Neural cell (in vitro differentiated cells): ENCODE results near the gene SRRM2. TPM values are rescaled to one million over a fixed set of nuclear protein-coding genes. Genes with fewer than 3 reads are reported as not detected.

Source experiments
- H2AFZ ChIP-seq: fragments of 200-600, 300-800 bp; sonication (generic), shearing (Covaris generic); 2 replicates; pipeline ENCODE4 v1.6.0; 2014; ENCODE audit warnings: low read depth, mild to moderate bottlenecking, antibody characterized with exemption, low read length, moderate library complexity
- H3F3A ChIP-seq: fragments of 200-600 bp; shearing (Covaris generic); 2 replicates; pipeline ENCODE4 v1.6.1; 2016; ENCODE audit warnings: mild to moderate bottlenecking, moderate library complexity, mixed read lengths, antibody characterized with exemption, low read length; ENCODE audit not compliant: insufficient read depth, poor library complexity, severe bottlenecking
- H3K27ac ChIP-seq: fragments of 200-600, 300-800 bp; sonication (generic), shearing (Covaris generic); 2 replicates; pipeline ENCODE4 v1.5.1; 2014; ENCODE audit warnings: mild to moderate bottlenecking, low read length, moderate library complexity
- H3K27me3 ChIP-seq: fragments of 300-800, 200-600 bp; sonication (generic), shearing (Covaris generic); 2 replicates; pipeline ENCODE4 v1.6.0; 2014; ENCODE audit warnings: mild to moderate bottlenecking, low read depth, low read length, moderate library complexity; ENCODE audit not compliant: insufficient read depth
- H3K36me3 ChIP-seq: fragments of 300-800, 200-600 bp; sonication (generic), shearing (Covaris generic); 2 replicates; pipeline ENCODE4 v1.5.1; 2014; ENCODE audit warnings: mild to moderate bottlenecking, antibody characterized with exemption, low read length, moderate library complexity; ENCODE audit not compliant: insufficient read depth
- H3K4me2 ChIP-seq: fragments of 300-800, 200-600 bp; sonication (generic), shearing (Covaris generic); 2 replicates; pipeline ENCODE4 v1.6.0; 2014; ENCODE audit warnings: mild to moderate bottlenecking, low read length
- H3K4me3 ChIP-seq: fragments of 300-800, 200-600 bp; sonication (generic), shearing (Covaris generic); 2 replicates; pipeline ENCODE4 v1.5.1; 2014; ENCODE audit warnings: mild to moderate bottlenecking, low read length, moderate library complexity
- H3K79me2 ChIP-seq: fragments of 200-600 bp; shearing (Covaris generic); replicated peaks from 2 replicates; pipeline ENCODE4 v1.6.0; 2014; ENCODE audit warnings: mild to moderate bottlenecking, low read length, moderate library complexity; ENCODE audit not compliant: insufficient read depth
- H3K9ac ChIP-seq: fragments of 300-800, 200-600 bp; sonication (generic), shearing (Covaris generic); 2 replicates; pipeline ENCODE4 v1.6.1; 2016; ENCODE audit warnings: mild to moderate bottlenecking, low read length, mixed read lengths
- H3K9me2 ChIP-seq: fragments of 200-600 bp; shearing (Covaris generic); 2 replicates; pipeline ENCODE4 v1.6.1; 2016; ENCODE audit warnings: mild to moderate bottlenecking, low read length, mixed read lengths; ENCODE audit not compliant: insufficient read depth
- H3K9me3 ChIP-seq: fragments of 200-600, 300-800 bp; sonication (generic), shearing (Covaris generic); 2 replicates; pipeline ENCODE4 v1.6.1; 2016; ENCODE audit warnings: mild to moderate bottlenecking, mixed run types, low read length, moderate library complexity, mixed read lengths
- H4K20me1 ChIP-seq: fragments of 200-600 bp; shearing (Covaris generic); 2 replicates; pipeline ENCODE4 v1.6.1; 2016; ENCODE audit warnings: mild to moderate bottlenecking, mixed run types; ENCODE audit not compliant: insufficient read depth
- EP300 ChIP-seq: fragments of 450-650 bp; conservative IDR thresholded peaks from 2 replicates; pipeline ENCODE4 v1.6.1; 2014; ENCODE audit warnings: antibody characterized with exemption, mild to moderate bottlenecking, moderate library complexity; ENCODE audit not compliant: poor library complexity, severe bottlenecking
- EZH2 ChIP-seq: fragments of 200-600, 300-800 bp; shearing (Covaris generic), sonication (generic); IDR thresholded peaks from 2 replicates; pipeline ENCODE4 v1.6.1; 2014; ENCODE audit warnings: antibody characterized with exemption, low read length, borderline replicate concordance, mild to moderate bottlenecking; ENCODE audit not compliant: insufficient read depth, poor library complexity, severe bottlenecking
- MXI1 ChIP-seq: fragments of 450-650 bp; conservative IDR thresholded peaks from 2 replicates; pipeline ENCODE4 v1.6.1; 2014; ENCODE audit warnings: antibody characterized with exemption, mild to moderate bottlenecking; ENCODE audit not compliant: poor library complexity, severe bottlenecking
- POLR2AphosphoS5 ChIP-seq: IDR thresholded peaks from 2 replicates; pipeline ENCODE4 v1.6.1; 2012
- RAD21 ChIP-seq: fragments of 450-650 bp; conservative IDR thresholded peaks from 2 replicates; pipeline ENCODE4 v1.6.1; 2014; ENCODE audit warnings: antibody characterized with exemption, mild to moderate bottlenecking, moderate library complexity
- SMC3 ChIP-seq: fragments of 450-650 bp; conservative IDR thresholded peaks from 2 replicates; pipeline ENCODE4 v1.6.1; 2014; ENCODE audit warnings: antibody characterized with exemption, mild to moderate bottlenecking, moderate library complexity; ENCODE audit not compliant: poor library complexity
- TAF1 ChIP-seq: IDR thresholded peaks from 2 replicates; pipeline ENCODE4 v1.6.1; 2012; ENCODE audit warnings: low read depth
- polyA plus RNA-seq: library from polyadenylated mRNA; depleted of rRNA; stranded (reverse); fragments of >200 nt; gene quantifications from 2 replicates; pipeline ENCODE4 v1.2.3, GENCODE V29; 2014
- TF ChIP-seq, protein P1 (sequence below): IDR thresholded peaks from 2 replicates; pipeline ENCODE4 v1.6.1; 2012; ENCODE audit warnings: borderline replicate concordance
- TF ChIP-seq, protein P2 (sequence below): fragments of 450-650 bp; IDR thresholded peaks from 2 replicates; pipeline ENCODE4 v1.5.1; 2014; ENCODE audit warnings: antibody characterized with exemption, mild to moderate bottlenecking, moderate library complexity; ENCODE audit not compliant: poor library complexity, severe bottlenecking

The SRRM2 gene
- polyA plus RNA-seq, 1 donor from 2014 or later: 40.0 TPM

DNA sequence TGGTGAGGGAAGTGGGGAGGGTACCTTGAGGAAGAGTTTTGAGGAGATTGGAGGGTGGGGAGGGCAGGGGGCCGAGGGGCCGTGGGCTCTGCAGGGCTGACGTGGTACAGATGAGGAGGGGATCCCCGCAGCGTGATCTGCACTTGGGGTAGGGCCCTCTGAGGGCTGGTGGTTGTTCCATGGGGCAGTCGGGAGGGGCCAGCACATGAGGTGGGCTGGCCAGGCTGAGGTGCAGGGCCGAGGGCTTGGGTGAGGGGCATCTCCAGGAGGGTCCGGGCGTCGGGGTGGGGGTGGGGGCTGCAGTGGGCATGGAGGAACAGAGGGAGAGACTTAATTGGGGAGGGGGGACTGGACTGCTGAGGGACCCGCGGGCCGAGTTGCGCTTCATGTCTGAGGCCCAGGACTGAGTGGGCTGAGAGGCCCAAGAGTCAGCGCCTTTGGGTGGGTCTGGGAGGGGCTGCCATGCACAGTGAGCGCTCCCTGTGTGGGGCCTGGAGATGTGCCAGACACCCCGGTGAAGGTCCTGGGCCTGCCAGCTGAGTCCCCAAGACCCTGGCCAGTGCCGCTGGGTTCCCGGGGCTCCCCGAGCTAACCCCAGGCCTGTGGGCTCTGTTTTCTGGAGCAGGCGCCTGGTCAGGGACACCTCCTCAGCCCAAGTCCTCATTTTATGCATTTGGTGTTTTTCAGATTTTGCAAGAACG, 45.7 kb upstream of the SRRM2 start:
- no peak overlapping the region for H2AFZ ChIP-seq
- no peaks in the 10 kb centered on the region for H3K27me3 ChIP-seq
- no peak overlapping the region for H3K9ac ChIP-seq
- H3K9me2 ChIP-seq: no peaks in the 10 kb centered on the region
- no peaks in the 10 kb centered on the region for H3K9me3 ChIP-seq
- no peaks in the 10 kb centered on the region for H3K36me3 ChIP-seq
- TF ChIP-seq MXI1 (no peak), TAF1 (no peak), RAD21 (no peak), SMC3 (no peak), POLR2AphosphoS5 (no peak), EZH2 (no peak), EP300 (no peak)
- TF ChIP-seq, protein P1, sequence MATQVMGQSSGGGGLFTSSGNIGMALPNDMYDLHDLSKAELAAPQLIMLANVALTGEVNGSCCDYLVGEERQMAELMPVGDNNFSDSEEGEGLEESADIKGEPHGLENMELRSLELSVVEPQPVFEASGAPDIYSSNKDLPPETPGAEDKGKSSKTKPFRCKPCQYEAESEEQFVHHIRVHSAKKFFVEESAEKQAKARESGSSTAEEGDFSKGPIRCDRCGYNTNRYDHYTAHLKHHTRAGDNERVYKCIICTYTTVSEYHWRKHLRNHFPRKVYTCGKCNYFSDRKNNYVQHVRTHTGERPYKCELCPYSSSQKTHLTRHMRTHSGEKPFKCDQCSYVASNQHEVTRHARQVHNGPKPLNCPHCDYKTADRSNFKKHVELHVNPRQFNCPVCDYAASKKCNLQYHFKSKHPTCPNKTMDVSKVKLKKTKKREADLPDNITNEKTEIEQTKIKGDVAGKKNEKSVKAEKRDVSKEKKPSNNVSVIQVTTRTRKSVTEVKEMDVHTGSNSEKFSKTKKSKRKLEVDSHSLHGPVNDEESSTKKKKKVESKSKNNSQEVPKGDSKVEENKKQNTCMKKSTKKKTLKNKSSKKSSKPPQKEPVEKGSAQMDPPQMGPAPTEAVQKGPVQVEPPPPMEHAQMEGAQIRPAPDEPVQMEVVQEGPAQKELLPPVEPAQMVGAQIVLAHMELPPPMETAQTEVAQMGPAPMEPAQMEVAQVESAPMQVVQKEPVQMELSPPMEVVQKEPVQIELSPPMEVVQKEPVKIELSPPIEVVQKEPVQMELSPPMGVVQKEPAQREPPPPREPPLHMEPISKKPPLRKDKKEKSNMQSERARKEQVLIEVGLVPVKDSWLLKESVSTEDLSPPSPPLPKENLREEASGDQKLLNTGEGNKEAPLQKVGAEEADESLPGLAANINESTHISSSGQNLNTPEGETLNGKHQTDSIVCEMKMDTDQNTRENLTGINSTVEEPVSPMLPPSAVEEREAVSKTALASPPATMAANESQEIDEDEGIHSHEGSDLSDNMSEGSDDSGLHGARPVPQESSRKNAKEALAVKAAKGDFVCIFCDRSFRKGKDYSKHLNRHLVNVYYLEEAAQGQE: no peak
- TF ChIP-seq, protein P2, sequence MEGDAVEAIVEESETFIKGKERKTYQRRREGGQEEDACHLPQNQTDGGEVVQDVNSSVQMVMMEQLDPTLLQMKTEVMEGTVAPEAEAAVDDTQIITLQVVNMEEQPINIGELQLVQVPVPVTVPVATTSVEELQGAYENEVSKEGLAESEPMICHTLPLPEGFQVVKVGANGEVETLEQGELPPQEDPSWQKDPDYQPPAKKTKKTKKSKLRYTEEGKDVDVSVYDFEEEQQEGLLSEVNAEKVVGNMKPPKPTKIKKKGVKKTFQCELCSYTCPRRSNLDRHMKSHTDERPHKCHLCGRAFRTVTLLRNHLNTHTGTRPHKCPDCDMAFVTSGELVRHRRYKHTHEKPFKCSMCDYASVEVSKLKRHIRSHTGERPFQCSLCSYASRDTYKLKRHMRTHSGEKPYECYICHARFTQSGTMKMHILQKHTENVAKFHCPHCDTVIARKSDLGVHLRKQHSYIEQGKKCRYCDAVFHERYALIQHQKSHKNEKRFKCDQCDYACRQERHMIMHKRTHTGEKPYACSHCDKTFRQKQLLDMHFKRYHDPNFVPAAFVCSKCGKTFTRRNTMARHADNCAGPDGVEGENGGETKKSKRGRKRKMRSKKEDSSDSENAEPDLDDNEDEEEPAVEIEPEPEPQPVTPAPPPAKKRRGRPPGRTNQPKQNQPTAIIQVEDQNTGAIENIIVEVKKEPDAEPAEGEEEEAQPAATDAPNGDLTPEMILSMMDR: no peak
- no peak overlapping the region for H3K4me2 ChIP-seq
- no peaks in the 10 kb centered on the region for H4K20me1 ChIP-seq
- no peak overlapping the region for H3K27ac ChIP-seq
- H3F3A ChIP-seq: no peaks in the 10 kb centered on the region
- no peaks in the 10 kb centered on the region for H3K79me2 ChIP-seq
- no peak overlapping the region for H3K4me3 ChIP-seq

DNA sequence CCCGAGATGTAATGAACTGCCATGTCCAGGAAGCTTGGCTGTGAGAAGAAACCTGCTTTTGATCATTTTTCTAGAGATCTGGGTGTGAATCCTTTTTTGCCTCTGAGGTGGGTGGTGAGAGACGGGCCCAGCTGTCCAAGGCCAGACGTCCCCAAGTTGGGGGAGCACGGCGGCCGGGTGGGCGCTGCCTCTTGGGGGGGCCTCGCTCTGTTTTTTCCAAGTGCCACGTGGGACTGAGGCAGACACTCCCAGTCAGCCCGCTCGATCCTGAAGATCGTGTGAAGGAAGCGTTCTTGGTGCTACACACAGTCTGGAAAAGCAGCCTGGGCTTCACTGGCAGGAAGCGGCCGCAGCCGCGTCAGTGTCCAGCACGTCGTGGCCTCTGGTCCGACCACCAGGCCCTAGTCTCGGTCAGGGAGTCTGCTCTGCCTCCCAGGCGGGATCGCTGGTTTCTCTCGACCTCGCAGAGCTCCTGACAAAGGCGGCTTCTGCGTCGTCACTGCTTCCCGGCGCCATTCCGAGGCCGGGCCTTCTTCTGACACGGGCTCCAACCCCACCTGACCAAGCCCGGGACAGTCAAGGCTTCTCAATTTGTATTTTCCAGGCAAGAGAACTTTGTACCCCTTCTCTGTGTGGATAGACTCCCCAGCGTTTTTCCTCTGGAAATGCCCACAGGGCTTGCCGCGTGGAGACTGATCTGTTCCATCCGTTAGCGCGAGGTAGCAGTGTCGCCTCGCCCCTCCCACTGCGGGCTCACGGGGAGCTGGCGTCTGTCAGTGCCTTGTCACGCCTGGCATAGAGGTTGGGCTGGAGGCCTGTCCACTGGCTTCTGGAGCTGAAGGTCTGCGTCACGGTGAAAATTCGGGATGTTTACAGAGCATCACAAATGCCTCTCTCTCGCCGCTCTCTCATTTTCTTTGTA, 44.8 kb upstream of the SRRM2 start:
- Histone ChIP-seq H3K79me2 (no peaks in the 10 kb centered on the region), H3K4me3 (no peak overlapping the region), H3F3A (no peaks in the 10 kb centered on the region), H4K20me1 (no peaks in the 10 kb centered on the region), H2AFZ (no peak overlapping the region), H3K9ac (no peak overlapping the region), H3K9me3 (no peaks in the 10 kb centered on the region), H3K27ac (no peak overlapping the region), H3K9me2 (no peaks in the 10 kb centered on the region), H3K36me3 (no peaks in the 10 kb centered on the region), H3K27me3 (no peaks in the 10 kb centered on the region), H3K4me2 (no peak overlapping the region)
- TF ChIP-seq, protein P2: no peak
- no peak for TF ChIP-seq SMC3
- no peak for TF ChIP-seq TAF1
- TF ChIP-seq, protein P1: no peak
- no peak for TF ChIP-seq RAD21
- TF ChIP-seq POLR2AphosphoS5: no peak
- TF ChIP-seq EZH2: no peak
- TF ChIP-seq MXI1: no peak
- TF ChIP-seq EP300: no peak
